ENCODE data around the gene HRK.

DNA sequence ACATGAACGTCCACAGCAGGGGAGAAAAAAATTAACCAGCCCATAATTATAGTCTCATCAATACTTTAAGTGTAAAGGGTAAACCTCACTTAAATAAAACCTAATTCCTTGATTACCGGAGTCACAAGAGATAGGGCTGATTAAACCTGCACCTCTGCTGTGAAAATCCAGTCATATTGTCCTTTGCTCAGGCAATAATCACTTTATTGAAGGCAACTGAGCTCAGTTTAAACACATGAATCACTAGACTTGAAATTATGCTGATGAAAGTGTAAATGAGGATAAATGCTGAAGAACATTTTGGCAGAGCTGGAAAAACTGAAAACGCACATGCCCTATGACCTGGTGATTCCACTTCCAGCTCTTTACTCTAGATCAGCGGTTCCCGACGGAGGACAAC lies 6.7 kb upstream of the HRK start:
- TF ChIP-seq CTCF (IDR thresholded peaks at IDR 0.05; ENCODE audit: borderline replicate concordance, extremely low read depth, low read length, poor library complexity, severe bottlenecking) (no peak), EZH2 (IDR thresholded peaks at IDR 0.05; ENCODE audit: borderline replicate concordance, low read depth, low read length, severe bottlenecking) (no peak)
